Left lung (tissue), 10 donors: Measurements from ENCODE around the gene TUSC2. TPM values are rescaled to one million over a fixed set of nuclear protein-coding genes. Genes with fewer than 3 reads are reported as not detected.
A peak's percentile ranks its signal among the peaks of the same experiment; 100 is the strongest.

Experiments
- ATAC-seq: fragments of 200-7000 bp; cut with Tn5 transposase; one replicate; pipeline ENCODE4 v1.9.1; 2020; ENCODE audit warnings: moderate library complexity
- DNase-seq, 4 donors: peaks; one replicate each; pipeline ENCODE4 v3.0.0-alpha.2; 2013 to 2020
- H3K27ac ChIP-seq, 2 donors: fragments of 200-600 bp; sonication (generic) in 1 of 2; one replicate each; pipeline versions ENCODE4 v1.5.0 to v1.8.0; 2020 to 2021
- H3K27me3 ChIP-seq, 2 donors: fragments of 200-600 bp; sonication (generic) in 1 of 2; one replicate each; pipeline versions ENCODE4 v1.5.0 to v1.8.0; 2020 to 2021
- H3K36me3 ChIP-seq, 2 donors: fragments of 200-600 bp; sonication (generic) in 1 of 2; one replicate each; pipeline versions ENCODE4 v1.5.0 to v1.8.0; 2020 to 2021
- H3K4me1 ChIP-seq, 2 donors: fragments of 200-600 bp; one replicate each; pipeline ENCODE4 v1.8.0; 2021
- H3K4me3 ChIP-seq, 2 donors: fragments of 200-600 bp; sonication (generic) in 1 of 2; one replicate each; pipeline versions ENCODE4 v1.5.0 to v1.8.0; 2020 to 2021; ENCODE audit warnings: mild to moderate bottlenecking in 1 of 2
- H3K9me3 ChIP-seq, 2 donors: fragments of 200-600 bp; sonication (generic) in 1 of 2; one replicate each; pipeline versions ENCODE4 v1.5.0 to v1.8.0; 2020 to 2021
- intact Hi-C, 2 donors: fragments of 100-400 bp; cut with DNase I; formaldehyde crosslinking; loops; one replicate each; pipeline versions ENCODE4 v1.11.2 to v1.14.2; 2022
- polyA plus RNA-seq, 6 donors: library from polyadenylated mRNA; unstranded; fragments of 120-200 nt; gene quantifications; one replicate each; pipeline ENCODE4 v1.2.1, GENCODE V29; 2013; ENCODE audit not compliant: insufficient read length in 6 of 6
- total RNA-seq, 2 donors: library from RNA; stranded (reverse); fragmentation: NEBNext Ultra II Directional; extraction: Animal tissue kit (Norgen Biotek cat#: 25700); gene quantifications; one replicate each; pipeline ENCODE4 v1.2.1, GENCODE V29; 2021
- TF ChIP-seq, protein P1 (sequence below), 2 donors: fragments of 200-600 bp; sonication (generic) in 1 of 2; IDR thresholded peaks; one replicate each; pipeline versions ENCODE4 v1.5.0 to v1.8.0; 2021; ENCODE audit warnings: antibody characterized with exemption in 2 of 2
- donor health status: DM: no; HTN: yes; CAD: no.
- donor health status: DM: no; HTN: no; CAD: no.

TUSC2 gene
- total and polyA plus RNA-seq, 8 donors, result 15.2 to 29.6 (median 18.8) TPM

GRCh38 chr3:50351323-50351697 is 23.3 kb upstream of the TUSC2 start:
- Histone ChIP-seq H3K27ac (peak overlapping the region in 1 of 2 donors; percentile 97), H3K36me3 (peaks cover 4 to 54% of the 10 kb centered on the region in 2 donors), H3K4me3 (peak overlapping the region; percentile 69 to 78), H3K9me3 (no peaks in the 10 kb centered on the region), H3K27me3 (no peaks in the 10 kb centered on the region), H3K4me1 (peaks cover 29 to 82% of the 10 kb centered on the region in 2 donors)
- intact Hi-C loops, result no loop called here
- ATAC-seq (no peak), DNase-seq (no peak)
- TF ChIP-seq, protein P1, sequence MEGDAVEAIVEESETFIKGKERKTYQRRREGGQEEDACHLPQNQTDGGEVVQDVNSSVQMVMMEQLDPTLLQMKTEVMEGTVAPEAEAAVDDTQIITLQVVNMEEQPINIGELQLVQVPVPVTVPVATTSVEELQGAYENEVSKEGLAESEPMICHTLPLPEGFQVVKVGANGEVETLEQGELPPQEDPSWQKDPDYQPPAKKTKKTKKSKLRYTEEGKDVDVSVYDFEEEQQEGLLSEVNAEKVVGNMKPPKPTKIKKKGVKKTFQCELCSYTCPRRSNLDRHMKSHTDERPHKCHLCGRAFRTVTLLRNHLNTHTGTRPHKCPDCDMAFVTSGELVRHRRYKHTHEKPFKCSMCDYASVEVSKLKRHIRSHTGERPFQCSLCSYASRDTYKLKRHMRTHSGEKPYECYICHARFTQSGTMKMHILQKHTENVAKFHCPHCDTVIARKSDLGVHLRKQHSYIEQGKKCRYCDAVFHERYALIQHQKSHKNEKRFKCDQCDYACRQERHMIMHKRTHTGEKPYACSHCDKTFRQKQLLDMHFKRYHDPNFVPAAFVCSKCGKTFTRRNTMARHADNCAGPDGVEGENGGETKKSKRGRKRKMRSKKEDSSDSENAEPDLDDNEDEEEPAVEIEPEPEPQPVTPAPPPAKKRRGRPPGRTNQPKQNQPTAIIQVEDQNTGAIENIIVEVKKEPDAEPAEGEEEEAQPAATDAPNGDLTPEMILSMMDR (IDR thresholded peaks at IDR 0.05), result no peak

DNA sequence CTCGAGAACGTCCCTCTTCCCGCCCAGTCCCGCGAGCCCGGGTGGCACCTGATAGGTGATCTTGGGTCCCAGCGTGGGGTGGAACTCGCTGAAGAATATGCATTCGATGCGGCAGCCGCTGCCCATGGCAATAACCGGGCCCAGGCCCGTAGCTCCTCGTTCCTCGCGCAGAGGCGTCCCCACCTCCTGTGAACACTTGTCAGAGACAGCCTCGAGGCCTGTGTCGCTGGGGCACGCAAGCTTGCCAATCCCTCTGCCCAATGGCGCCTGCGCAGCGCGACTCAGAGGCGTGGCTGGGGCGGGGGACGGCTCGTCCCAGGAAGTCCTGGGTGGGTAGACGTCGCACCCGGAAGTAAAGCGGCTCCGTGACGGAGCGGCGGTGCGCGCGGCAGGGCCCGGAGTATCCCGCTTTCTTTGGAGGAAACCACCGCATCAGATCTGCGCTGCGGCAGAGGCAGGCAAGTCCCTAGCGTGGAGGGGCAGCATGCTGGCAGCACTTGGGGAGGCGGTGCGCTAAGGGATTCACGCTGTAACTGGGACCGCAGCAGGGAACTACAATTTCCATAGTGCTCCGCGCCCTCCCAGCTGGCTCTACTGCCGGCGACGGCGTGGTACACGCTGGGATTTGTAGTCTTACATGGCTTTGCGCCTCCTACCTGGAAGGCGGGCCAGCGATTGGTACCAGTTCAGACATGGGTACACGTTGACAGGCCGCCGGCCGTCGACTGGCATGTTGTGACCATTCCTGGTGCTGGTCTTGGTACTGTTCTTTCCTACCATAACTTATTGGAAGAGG is 22.7 kb upstream of the TUSC2 start, which contains the start of the genes CYB561D2 and NPRL2:
Gene CYB561D2, plus strand, starts transcription at position 336 of the 796 bp plus-strand sequence. CDS start 572 bp downstream, outside the sequence.
Gene NPRL2, minus strand, starts transcription at position 249 of the 796 bp plus-strand sequence. Its CDS starts 123 bp downstream, at position 126.
- DNase-seq, result peak; percentile 95 to 100 (median 97)
- H3K27ac ChIP-seq, result peak within 1 kb of the TSS; percentile 90 to 97
- H3K4me1 ChIP-seq, result peaks cover 23 to 82% of the 10 kb centered on the region in 2 donors
- ATAC-seq, result peak; percentile 96
- H3K4me3 ChIP-seq, result peak within 1 kb of the TSS; percentile 69 to 78
- intact Hi-C loops, result no loop called here
- no peaks in the 10 kb centered on the region for H3K9me3 ChIP-seq
- no peaks in the 10 kb centered on the region for H3K27me3 ChIP-seq
- TF ChIP-seq, protein P1 (IDR thresholded peaks at IDR 0.05), result no peak
- H3K36me3 ChIP-seq, result peaks cover 4 to 48% of the 10 kb centered on the region in 2 donors

- Histone ChIP-seq H3K27ac (peak overlapping the region; percentile 90 to 97), H3K9me3 (no peaks in the 10 kb centered on the region), H3K4me1 (peaks cover 27 to 82% of the 10 kb centered on the region in 2 donors), H3K27me3 (no peaks in the 10 kb centered on the region), H3K4me3 (peak overlapping the region; percentile 69 to 78), H3K36me3 (peaks cover 4 to 43% of the 10 kb centered on the region in 2 donors)
- DNase-seq, result no peak
- TF ChIP-seq, protein P1 (IDR thresholded peaks at IDR 0.05), result no peak
- no peak for ATAC-seq
- intact Hi-C loops, result no loop called here
Measured at GRCh38 chr3:50350213-50350526, 22.1 kb upstream of the TUSC2 start.

DNA sequence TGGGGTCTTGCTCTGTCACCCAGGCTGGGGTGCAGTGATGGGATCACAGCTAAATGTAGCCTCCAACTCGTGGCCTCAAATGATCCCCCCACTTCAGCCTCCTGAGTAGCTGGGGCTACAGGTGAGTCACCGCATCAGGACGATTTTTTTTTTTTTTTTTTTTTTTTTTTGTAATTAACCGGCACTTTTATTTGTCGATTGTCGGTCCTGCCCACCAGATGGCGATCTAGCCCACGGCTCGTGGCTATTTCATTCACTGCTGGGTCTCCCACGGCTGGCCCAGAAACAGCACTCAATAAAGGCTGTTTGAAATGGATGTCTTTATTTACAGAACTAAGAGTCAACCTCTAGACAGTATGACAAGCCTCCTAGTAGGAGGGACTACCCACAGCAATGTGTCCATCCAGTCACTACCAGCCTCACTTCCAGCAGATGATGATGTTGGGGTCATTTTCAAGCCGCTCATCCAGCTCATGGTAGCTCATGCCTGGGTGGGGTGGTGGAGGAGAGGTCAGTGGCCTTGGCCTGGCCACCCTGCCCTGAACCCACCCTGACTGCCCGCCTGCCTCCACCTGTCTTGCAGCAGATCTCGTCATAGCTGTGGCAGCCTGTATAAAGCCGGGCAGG is 19.3 kb upstream of the TUSC2 start:
- peak; percentile 15 for ATAC-seq
- intact Hi-C loops, result loop anchor here in 1 of 2 donors (5.0 kb wide), 1 partner anchor 195 kb away; no protein-coding TSS in a partner anchor

More for the DNA sequence above, 19.3 kb upstream of the TUSC2 start:
- Histone ChIP-seq H3K4me3 (no peak overlapping the region), H3K4me1 (peaks cover 28 to 64% of the 10 kb centered on the region in 2 donors), H3K27ac (no peak overlapping the region), H3K36me3 (peaks cover 0 to 16% of the 10 kb centered on the region in 2 donors), H3K9me3 (no peaks in the 10 kb centered on the region), H3K27me3 (no peaks in the 10 kb centered on the region)
- TF ChIP-seq, protein P1 (IDR thresholded peaks at IDR 0.05), result peak; percentile 43 to 54
- peak in 2 of 4 donors; percentile 69 to 86 for DNase-seq
